ENCODE results near the gene PTPRG. TPM values are rescaled to one million over a fixed set of nuclear protein-coding genes. Genes with fewer than 3 reads are reported as not detected.

The PTPRG gene
- total RNA-seq (2014; rRNA removed; shearing (Covaris generic)) (0.10 and 0.13 TPM in 2 replicates), total RNA-seq (2022) (0.42 and 0.70 TPM in 2 replicates), Bru-seq, nascent RNA (percentile 32 among the genes with signal in this experiment), BruChase-seq, experiment 1, labeled RNA remaining after a 6-hour chase (percentile 33 among the genes with signal in this experiment), BruChase-seq, experiment 2, labeled RNA remaining after a 2-hour chase (percentile 35 among the genes with signal in this experiment)
- long read RNA-seq, result 0 reads

DNA sequence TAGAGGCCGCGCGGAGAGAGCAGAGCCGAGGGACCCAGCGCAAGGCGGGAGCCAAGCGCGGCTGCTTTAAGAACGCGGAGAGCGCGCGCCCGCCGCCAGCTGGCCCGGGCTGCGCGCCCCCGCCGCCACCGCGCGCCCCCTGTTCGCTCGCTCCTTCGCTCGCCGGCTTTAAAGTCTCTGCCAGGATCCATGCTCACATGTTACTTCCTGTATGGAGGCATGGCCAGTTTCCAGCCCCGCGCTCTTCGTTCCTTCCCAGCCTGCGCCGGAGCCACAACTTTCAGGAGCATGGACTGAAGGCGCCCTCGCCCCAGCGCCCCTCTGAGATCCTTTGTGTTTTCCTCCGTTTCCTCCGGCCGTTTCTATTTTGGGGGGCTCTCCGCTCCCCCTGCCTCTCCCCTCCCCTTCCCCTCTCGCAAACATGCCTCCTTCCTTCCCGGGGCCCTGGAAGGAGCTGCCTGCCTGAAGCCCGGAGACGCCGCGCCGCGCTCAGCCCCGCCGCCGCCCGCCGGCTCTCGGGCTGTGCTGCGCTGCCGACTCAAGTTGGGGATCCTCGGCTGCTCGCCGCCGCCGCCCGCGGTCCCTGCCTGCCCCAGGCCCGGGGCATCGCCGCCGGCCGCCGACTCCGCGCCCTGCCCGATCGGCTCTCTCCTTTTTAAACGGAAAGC, at the start of gene PTPRG:
TSS of gene PTPRG (plus strand) at position 198 of the 668 bp plus-strand sequence. CDS start 717 bp downstream, outside the sequence.
- Histone ChIP-seq H3K4me1 (ENCODE audit: insufficient read depth, low read length, poor library complexity, severe bottlenecking) (no peaks in the 10 kb centered on the region), H3K27ac (ENCODE audit: low read depth, low read length, poor library complexity, severe bottlenecking) (no peak within 1 kb of the TSS), H3K9me2 (ENCODE audit: insufficient read depth, low read length) (no peaks in the 10 kb centered on the region), H3K4me2 (ENCODE audit: low read length) (peak within 1 kb of the TSS; percentile 79), H3K79me2 (ENCODE audit: insufficient read depth, low read depth, low read length) (no peaks in the 10 kb centered on the region), H3K36me3 (ENCODE audit: insufficient read depth, low read length) (no peaks in the 10 kb centered on the region), H3K9me3 (ENCODE audit: low read length) (no peaks in the 10 kb centered on the region), H2AFZ (ENCODE audit: low read length) (peak within 1 kb of the TSS; percentile 78), H3K4me3 (ENCODE audit: low read depth, low read length, poor library complexity, severe bottlenecking) (peak within 1 kb of the TSS; percentile 67), H4K20me1 (ENCODE audit: insufficient read depth, low read length) (no peaks in the 10 kb centered on the region)
- no TSS peak for BruUV-seq (replicated peaks)
- ChIA-PET POLR2A (interaction anchor here (0.6 kb wide), 1 partner anchor 76 kb away, joined by 4 read pairs; no protein-coding TSS in a partner anchor), CTCF (ENCODE audit: unreplicated experiment) (interaction anchor here (0.6 kb wide), 1 partner anchor 366 kb away, joined by 6 read pairs; no protein-coding TSS in a partner anchor)
- DNase-seq (ENCODE audit: low spot score), result peak; percentile 63
- no peak for TF ChIP-seq EZH2phosphoT487 (IDR thresholded peaks at IDR 0.05; ENCODE audit: borderline replicate concordance, low read depth, low read length)
- TF ChIP-seq, protein P1, sequence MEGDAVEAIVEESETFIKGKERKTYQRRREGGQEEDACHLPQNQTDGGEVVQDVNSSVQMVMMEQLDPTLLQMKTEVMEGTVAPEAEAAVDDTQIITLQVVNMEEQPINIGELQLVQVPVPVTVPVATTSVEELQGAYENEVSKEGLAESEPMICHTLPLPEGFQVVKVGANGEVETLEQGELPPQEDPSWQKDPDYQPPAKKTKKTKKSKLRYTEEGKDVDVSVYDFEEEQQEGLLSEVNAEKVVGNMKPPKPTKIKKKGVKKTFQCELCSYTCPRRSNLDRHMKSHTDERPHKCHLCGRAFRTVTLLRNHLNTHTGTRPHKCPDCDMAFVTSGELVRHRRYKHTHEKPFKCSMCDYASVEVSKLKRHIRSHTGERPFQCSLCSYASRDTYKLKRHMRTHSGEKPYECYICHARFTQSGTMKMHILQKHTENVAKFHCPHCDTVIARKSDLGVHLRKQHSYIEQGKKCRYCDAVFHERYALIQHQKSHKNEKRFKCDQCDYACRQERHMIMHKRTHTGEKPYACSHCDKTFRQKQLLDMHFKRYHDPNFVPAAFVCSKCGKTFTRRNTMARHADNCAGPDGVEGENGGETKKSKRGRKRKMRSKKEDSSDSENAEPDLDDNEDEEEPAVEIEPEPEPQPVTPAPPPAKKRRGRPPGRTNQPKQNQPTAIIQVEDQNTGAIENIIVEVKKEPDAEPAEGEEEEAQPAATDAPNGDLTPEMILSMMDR (conservative IDR thresholded peaks at IDR 0.05; ENCODE audit: low read length), result no peak
- intact Hi-C loops (cut with micrococcal nuclease; ENCODE audit: unreplicated experiment), result no loop called here

- no peaks in the 10 kb centered on the region for H3K4me1 ChIP-seq (ENCODE audit: insufficient read depth, low read length, poor library complexity, severe bottlenecking)
- POLR2A ChIA-PET, result interaction anchor here (0.6 kb wide), 1 partner anchor 193 kb away, joined by 3 read pairs; no protein-coding TSS in a partner anchor
Measured at GRCh38 chr3:61518590-61518989, 42.8 kb upstream of the PTPRG start.

DNA sequence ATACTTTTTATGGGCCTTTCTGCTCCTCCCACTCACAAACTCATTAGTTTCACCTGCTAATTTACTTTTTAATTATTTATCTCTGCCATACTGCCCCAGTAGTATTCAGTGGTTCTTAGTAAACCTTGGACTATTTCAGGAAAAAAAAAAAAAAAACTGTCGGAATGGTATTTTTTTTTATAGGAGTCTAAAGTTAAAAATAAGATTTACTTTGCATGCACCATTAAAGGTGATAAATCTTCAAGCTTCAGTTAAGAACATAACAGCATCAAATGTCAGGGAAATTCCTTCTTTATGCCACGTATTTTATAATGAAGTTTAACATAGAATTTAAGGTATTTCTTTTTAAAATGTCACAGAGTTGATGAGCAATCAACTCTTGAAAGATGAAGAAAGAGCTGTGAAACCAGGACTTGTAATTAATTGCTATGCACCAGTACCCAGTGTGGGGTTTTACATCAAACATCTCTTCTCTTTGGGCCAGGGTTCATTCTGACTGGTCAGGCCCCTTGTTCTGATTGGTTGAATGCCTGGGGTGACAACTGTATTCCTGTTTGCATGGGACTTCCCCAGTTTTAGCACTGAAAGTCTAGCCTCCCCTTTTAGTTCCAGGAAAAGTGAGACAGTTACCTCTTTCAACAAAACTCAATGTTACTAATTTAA, 40.3 kb upstream of the PTPRG start:
- H3K27ac ChIP-seq (ENCODE audit: low read depth, low read length, poor library complexity, severe bottlenecking), result no peak overlapping the region
- CTCF ChIA-PET (ENCODE audit: unreplicated experiment), result no interaction called here
- POLR2A ChIA-PET, result interaction anchor here (1.0 kb wide), 1 partner anchor 77 kb away, joined by 4 read pairs; no protein-coding TSS in a partner anchor
- intact Hi-C loops (cut with micrococcal nuclease; ENCODE audit: unreplicated experiment), result no loop called here
- H3K79me2 ChIP-seq (ENCODE audit: insufficient read depth, low read depth, low read length), result no peaks in the 10 kb centered on the region
- no peak overlapping the region for H3K4me3 ChIP-seq (ENCODE audit: low read depth, low read length, poor library complexity, severe bottlenecking)
- no peak for TF ChIP-seq EZH2phosphoT487 (IDR thresholded peaks at IDR 0.05; ENCODE audit: borderline replicate concordance, low read depth, low read length)
- TF ChIP-seq, protein P1 (conservative IDR thresholded peaks at IDR 0.05; ENCODE audit: low read length), result no peak
- DNase-seq (ENCODE audit: low spot score), result no peak
- no peaks in the 10 kb centered on the region for H3K4me1 ChIP-seq (ENCODE audit: insufficient read depth, low read length, poor library complexity, severe bottlenecking)
- H3K9me2 ChIP-seq (ENCODE audit: insufficient read depth, low read length), result no peaks in the 10 kb centered on the region
- H3K4me2 ChIP-seq (ENCODE audit: low read length), result no peak overlapping the region
- no peaks in the 10 kb centered on the region for H3K9me3 ChIP-seq (ENCODE audit: low read length)
- BruUV-seq (replicated peaks), result no TSS peak
- H2AFZ ChIP-seq (ENCODE audit: low read length), result no peak overlapping the region
- H3K36me3 ChIP-seq (ENCODE audit: insufficient read depth, low read length), result no peaks in the 10 kb centered on the region
- H4K20me1 ChIP-seq (ENCODE audit: insufficient read depth, low read length), result no peaks in the 10 kb centered on the region

More at GRCh38 chr3:61518590-61518989, 42.8 kb upstream of the PTPRG start:
- DNase-seq (ENCODE audit: low spot score), result no peak
- Histone ChIP-seq H3K9me3 (ENCODE audit: low read length) (no peaks in the 10 kb centered on the region), H3K79me2 (ENCODE audit: insufficient read depth, low read depth, low read length) (no peaks in the 10 kb centered on the region), H3K4me3 (ENCODE audit: low read depth, low read length, poor library complexity, severe bottlenecking) (no peak overlapping the region), H4K20me1 (ENCODE audit: insufficient read depth, low read length) (no peaks in the 10 kb centered on the region), H3K4me2 (ENCODE audit: low read length) (no peak overlapping the region), H3K9me2 (ENCODE audit: insufficient read depth, low read length) (no peaks in the 10 kb centered on the region), H3K27ac (ENCODE audit: low read depth, low read length, poor library complexity, severe bottlenecking) (no peak overlapping the region), H3K36me3 (ENCODE audit: insufficient read depth, low read length) (no peaks in the 10 kb centered on the region), H2AFZ (ENCODE audit: low read length) (no peak overlapping the region)
- intact Hi-C loops (cut with micrococcal nuclease; ENCODE audit: unreplicated experiment), result no loop called here
- no TSS peak for BruUV-seq (replicated peaks)
- no peak for TF ChIP-seq EZH2phosphoT487 (IDR thresholded peaks at IDR 0.05; ENCODE audit: borderline replicate concordance, low read depth, low read length)
- CTCF ChIA-PET (ENCODE audit: unreplicated experiment), result no interaction called here
